CD4-positive, alpha-beta T cell treated with Interleukin-17A for 1 hour (primary cell): ENCODE data around the gene POU5F1.
A peak's percentile ranks its signal among the peaks of the same experiment; 100 is the strongest.
"Not testable (repeated sequence)": the region's sequence is repeated elsewhere in the genome, so short reads cannot be mapped to it uniquely, and the experiment has no call there.

Experiments used
- DNase-seq: peaks from one replicate; pipeline ENCODE4 v3.0.0-alpha.2; 2020

Gene POU5F1

GRCh38 chr6:31165064-31165832 lies 5.2 kb downstream of the POU5F1 start:
- not testable (repeated sequence) for DNase-seq

- DNase-seq = not testable (repeated sequence)
Measured at GRCh38 chr6:31164475-31165063, 5.9 kb downstream of the POU5F1 start.

- DNase-seq = no peak
Measured at GRCh38 chr6:31163922-31164321, 6.6 kb downstream of the POU5F1 start.

GRCh38 chr6:31162463-31163165 lies 7.9 kb downstream of the POU5F1 start:
- DNase-seq = no peak

GRCh38 chr6:31161216-31162126 lies 9.0 kb downstream of the POU5F1 start:
- DNase-seq = no peak

- peak; percentile 25 for DNase-seq
Measured at GRCh38 chr6:31158863-31159855, 11.3 kb downstream of the POU5F1 start.

- peak; percentile 99 for DNase-seq
Measured at GRCh38 chr6:31158140-31158862, 12.2 kb downstream of the POU5F1 start, which contains the start of gene TCF19. Gene TCF19, plus strand, starts transcription at chr6:31158589. Its CDS starts 881 bp downstream, at chr6:31159470.

- no peak for DNase-seq
Measured at GRCh38 chr6:31157513-31158139, 12.9 kb downstream of the POU5F1 start, which contains the start of gene CCHCR1. Gene CCHCR1, minus strand, starts transcription at chr6:31157802. Its CDS starts 202 bp downstream, at chr6:31157600.

- DNase-seq = no peak
Measured at GRCh38 chr6:31156641-31157040, 13.8 kb downstream of the POU5F1 start.

- DNase-seq = no peak
Measured at GRCh38 chr6:31154436-31154835, 16.0 kb downstream of the POU5F1 start.

GRCh38 chr6:31152781-31153180 lies 17.7 kb downstream of the POU5F1 start:
- no peak for DNase-seq

GRCh38 chr6:31149827-31150447 lies 20.5 kb downstream of the POU5F1 start:
- no peak for DNase-seq

- DNase-seq = no peak
Measured at GRCh38 chr6:31145386-31145785, 25.1 kb downstream of the POU5F1 start.

- DNase-seq = no peak
Measured at GRCh38 chr6:31144970-31145340, 25.5 kb downstream of the POU5F1 start.

- DNase-seq = no peak
Measured at GRCh38 chr6:31144296-31144969, 26.0 kb downstream of the POU5F1 start.

- DNase-seq = no peak
Measured at GRCh38 chr6:31143148-31143547, 27.3 kb downstream of the POU5F1 start.

- no peak for DNase-seq
Measured at GRCh38 chr6:31142361-31142761, 28.1 kb downstream of the POU5F1 start.

GRCh38 chr6:31140643-31141042 lies 29.8 kb downstream of the POU5F1 start:
- no peak for DNase-seq

GRCh38 chr6:31139599-31139998 lies 30.9 kb downstream of the POU5F1 start:
- no peak for DNase-seq
